ENCODE measurements around the gene SLC13A2.

- TF ChIP-seq POLR2AphosphoS5 (IDR thresholded peaks at IDR 0.05) (no peak), CTCF (IDR thresholded peaks at IDR 0.05) (no peak)
Measured at GRCh38 chr17:28524476-28525424, 51.3 kb downstream of the SLC13A2 start.

Data from gastroesophageal sphincter (tissue), 3 donors.